A549 treated with AZD2906 at 1 μM for 4 hours (cell line): ENCODE results near the gene SIKE1. TPM values are rescaled to one million over a fixed set of nuclear protein-coding genes. Genes with fewer than 3 reads are reported as not detected.

Experiments used
- total RNA-seq: library from RNA; stranded (reverse); fragments of 200-300 nt; extraction: Qiagen RNA extraction; gene quantifications from 5 replicates; pipeline ENCODE4 v1.2.3, GENCODE V29; 2022

Gene SIKE1
- 14.0 to 19.3 TPM (median 17.1 TPM) in 5 replicates for total RNA-seq

DNA sequence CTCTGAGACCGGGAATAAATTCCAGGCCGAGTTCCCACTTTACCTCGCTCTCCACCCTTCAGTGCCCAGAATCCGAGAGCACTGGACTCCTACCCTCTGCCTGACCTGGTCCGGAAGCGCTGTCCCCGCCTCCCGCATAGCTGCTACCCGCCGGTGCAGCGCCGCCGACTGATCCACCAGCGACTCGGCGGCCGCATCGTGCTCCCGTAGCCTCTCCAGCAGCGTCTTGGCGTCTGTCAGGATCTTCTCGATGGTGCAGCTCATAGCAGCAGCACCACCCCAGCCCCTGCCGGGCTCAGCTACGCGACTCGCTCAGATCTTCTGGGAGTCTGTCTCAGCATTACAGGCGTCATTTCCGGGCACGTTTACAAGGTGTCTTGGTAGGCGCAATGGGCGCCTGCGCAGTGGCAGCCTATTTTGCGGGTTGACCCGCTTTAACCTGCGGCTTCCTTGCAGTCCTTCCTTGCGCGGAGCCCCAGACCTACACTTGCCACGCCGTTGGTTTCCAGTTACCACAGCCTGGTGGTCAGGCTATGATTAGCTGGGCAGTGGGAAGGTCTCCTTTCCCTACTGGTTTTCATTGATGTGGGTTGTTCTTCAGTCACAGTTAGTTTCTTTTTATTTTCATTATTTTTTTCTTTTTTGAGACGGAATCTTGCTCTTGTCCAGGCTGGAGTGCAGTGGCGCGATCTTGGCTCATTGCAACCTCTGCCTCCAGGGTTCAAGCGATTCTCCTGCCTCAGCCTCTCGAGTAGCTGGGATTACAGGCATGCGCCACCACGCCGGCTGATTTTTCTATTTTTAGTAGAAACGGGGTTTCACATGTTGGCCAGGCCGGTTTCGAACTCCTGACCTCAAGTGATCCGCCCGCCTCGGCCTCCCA lies at the start of gene SIKE1:
SIKE1 (minus strand) TSS at position 342 of the 883 bp plus-strand sequence; CDS start at position 264, 78 bp downstream.

DNA sequence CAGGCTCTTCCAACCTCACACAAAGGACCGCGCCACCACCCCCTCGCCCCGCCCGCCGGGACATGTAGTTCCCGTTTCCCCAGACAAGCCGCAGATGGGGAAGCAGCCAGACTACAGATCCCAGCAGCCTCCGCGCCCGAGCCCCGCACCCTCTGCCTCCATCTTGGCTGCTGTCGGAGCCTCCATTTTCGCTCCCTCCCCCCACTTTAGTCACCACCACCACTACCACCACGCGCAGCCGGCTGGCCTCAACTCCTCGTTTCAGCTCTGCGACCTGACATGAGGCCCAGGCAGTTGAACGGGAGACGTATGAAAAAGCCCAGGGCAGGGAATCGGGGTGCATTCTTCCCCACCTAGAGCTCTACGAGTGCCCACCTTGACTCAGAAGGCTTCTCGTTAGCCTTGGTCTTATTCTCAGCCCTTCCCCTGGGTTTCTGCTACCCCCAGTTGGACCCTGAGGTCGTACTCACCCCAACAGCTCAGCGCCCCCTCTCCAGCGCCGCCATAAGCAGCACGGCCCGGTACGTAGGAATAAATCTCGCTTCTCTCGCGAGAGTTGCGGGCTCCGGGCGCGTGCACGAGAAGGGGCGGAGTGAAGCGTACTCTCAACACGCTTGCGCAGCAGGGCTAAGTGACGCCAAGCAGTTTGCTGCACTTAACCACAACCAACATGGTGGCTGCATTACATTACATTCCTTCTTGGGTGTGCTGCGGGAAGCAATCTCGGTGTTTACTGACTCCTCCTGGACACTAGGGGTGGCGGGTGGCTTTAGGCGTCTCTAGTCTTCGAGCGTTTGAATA lies 22.8 kb downstream of the SIKE1 start, which contains the start of gene CSDE1:
CSDE1 (minus strand) TSS at position 530 of the 801 bp plus-strand sequence. CDS start 18,094 bp downstream, outside the sequence.

Other genes starting within 250 kb of the SIKE1 start
- 24.8 to 28.1 TPM (median 26.8 TPM) in 5 replicates for gene BCAS2, start 199.1 kb downstream of the SIKE1 start, total RNA-seq
- 0.32 to 0.51 TPM (median 0.40 TPM) in 5 replicates for gene DENND2C, start 110.6 kb downstream of the SIKE1 start, total RNA-seq
- not detected in 5 replicates for gene AMPD1, start 85.1 kb downstream of the SIKE1 start, total RNA-seq
- gene NRAS, start 63.9 kb downstream of the SIKE1 start, total RNA-seq, result 25.7 to 36.2 TPM (median 28.6 TPM) in 5 replicates
- 114 to 170 TPM (median 119 TPM) in 5 replicates for gene CSDE1, start 22.7 kb downstream of the SIKE1 start, total RNA-seq
- gene SYCP1, start 74.2 kb upstream of the SIKE1 start, total RNA-seq, result not detected in 5 replicates
- gene TSHB, start 249.1 kb upstream of the SIKE1 start, total RNA-seq, result not detected in 5 replicates